HG03432 (cell line): ENCODE measurements around the gene CRACR2B.

ENCODE experiments used
- ATAC-seq: cut with Tn5 transposase; IDR thresholded peaks from one replicate; pipeline ENCODE4 v1.9.1; 2021; ENCODE audit warnings: mild to moderate bottlenecking, moderate library complexity; ENCODE audit not compliant: unreplicated experiment

CRACR2B gene

GRCh38 chr11:837189-837989 is 9.7 kb downstream of the CRACR2B start:
- ATAC-seq, result no peak

DNA sequence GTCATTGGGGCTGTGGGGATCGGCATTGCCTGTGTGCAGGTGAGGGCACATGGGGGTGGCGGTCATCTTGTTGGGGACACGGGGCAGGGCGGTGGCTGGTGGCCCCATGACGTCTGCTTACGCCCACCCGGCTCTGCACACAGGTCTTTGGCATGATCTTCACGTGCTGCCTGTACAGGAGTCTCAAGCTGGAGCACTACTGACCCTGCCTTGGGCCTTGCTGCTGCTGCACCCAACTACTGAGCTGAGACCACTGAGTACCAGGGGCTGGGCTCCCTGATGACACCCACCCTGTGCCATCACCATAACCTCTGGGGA is 10.2 kb downstream of the CRACR2B start:
- ATAC-seq, result no peak

DNA sequence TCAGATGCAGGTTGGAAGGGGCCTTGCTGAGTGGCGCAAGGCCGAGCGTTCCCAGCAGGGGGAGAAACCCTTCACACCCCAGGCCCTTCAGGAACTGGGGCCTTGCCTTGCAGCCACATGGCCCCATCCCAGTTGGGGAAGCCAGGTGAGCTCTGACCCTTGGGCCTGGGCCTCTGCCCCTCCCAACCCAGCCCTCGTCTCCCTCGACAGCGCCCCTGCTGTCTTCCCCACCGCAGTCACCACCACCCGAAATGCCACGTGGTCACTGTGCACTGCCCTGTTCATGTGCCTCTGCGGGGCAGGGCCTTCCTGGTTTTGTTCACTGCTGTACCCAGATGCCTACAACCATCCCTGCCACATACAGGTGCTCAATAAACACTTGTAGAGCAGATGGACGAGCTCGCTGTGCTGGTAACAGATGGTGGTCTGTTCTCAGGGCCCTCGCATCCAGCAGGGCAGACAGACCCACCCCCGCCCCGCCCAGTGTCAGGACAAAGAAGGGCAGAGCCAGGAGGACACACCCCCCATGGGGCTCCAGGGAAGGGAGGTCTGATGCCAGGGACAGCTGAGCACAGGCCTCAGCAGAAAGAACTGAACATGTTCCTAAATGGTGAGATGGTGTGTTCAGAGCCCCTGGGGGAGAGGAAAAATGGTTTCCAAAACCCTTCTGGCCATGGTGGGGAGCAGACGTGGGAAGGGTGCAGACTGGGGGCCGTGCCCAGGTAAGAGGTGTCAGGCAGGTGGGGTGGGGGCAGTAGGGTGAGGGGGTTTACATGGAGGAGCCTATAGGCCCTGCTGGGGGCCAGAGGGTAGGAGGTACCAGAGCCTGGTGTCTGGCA is 10.9 kb downstream of the CRACR2B start:
- ATAC-seq, result no peak

- ATAC-seq, result no peak
Observed at GRCh38 chr11:839280-839623, 11.5 kb downstream of the CRACR2B start.

DNA sequence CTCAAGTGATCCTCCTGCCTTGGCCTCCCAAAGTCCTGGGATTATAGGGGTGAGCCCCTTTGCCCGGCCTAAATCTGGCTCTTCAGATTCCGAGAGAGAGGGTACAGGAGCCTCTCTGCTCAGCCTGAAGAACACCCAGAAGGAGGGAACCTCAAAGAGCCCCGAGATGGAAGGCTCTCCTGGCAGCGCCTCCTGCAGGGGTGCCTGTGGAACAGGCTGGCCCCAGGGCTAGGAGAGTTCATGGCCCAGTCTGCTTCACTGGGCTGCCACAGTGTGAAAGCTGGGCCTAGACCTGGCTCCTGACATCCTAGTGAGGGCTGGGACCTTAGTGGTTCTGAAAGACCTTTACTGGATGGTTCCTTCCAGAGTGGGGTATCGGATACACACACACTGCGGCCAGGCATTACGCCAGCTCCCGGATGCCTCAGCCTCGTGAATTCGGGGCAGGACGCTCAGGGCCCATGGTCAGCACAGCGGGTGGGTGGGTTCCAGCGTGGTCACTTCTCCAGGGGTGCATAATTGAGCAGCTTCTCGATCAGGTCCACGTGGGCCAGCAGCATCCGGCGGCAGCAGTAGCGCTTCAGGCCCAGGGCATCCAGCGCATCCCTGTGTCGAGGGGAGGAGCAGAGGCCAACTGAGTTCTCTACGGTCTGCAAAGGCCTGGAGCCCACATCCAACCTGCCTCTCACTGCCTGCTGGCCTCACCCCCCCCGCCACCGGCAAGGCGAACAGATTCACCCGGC is 12.3 kb downstream of the CRACR2B start:
- ATAC-seq, result no peak

DNA sequence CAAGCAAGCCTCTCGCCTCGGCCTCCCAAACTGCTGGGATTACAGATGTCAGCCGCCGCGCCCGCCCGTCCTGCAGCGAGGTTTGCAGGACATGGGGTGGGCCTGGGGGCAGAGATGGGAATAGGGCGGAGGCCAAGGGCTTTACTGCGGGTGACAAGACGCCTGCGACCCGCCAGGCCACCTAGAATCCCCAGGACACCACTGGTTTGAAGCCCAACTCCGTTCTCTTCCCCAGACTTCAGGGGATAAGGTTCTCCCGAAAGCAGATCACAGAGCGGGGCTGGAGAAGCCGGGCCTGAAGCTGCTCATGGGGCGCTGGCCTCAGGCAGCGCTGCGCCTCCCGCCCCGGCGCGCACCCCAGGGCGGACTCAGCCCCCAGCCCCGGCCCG is 14.3 kb downstream of the CRACR2B start:
- peak; percentile 21 for ATAC-seq

GRCh38 chr11:842370-843002 is 14.8 kb downstream of the CRACR2B start, which contains the start of the genes POLR2L and TSPAN4:
Gene POLR2L, minus strand, starts transcription at chr11:842529. Its CDS starts 21 bp downstream, at chr11:842508.
Gene TSPAN4, plus strand, starts transcription at chr11:842852. Its CDS starts 7,453 bp downstream, at chr11:850305.
- ATAC-seq, result peak; percentile 71

- ATAC-seq, result peak; percentile 4
Observed at GRCh38 chr11:843086-843734, 15.5 kb downstream of the CRACR2B start.

DNA sequence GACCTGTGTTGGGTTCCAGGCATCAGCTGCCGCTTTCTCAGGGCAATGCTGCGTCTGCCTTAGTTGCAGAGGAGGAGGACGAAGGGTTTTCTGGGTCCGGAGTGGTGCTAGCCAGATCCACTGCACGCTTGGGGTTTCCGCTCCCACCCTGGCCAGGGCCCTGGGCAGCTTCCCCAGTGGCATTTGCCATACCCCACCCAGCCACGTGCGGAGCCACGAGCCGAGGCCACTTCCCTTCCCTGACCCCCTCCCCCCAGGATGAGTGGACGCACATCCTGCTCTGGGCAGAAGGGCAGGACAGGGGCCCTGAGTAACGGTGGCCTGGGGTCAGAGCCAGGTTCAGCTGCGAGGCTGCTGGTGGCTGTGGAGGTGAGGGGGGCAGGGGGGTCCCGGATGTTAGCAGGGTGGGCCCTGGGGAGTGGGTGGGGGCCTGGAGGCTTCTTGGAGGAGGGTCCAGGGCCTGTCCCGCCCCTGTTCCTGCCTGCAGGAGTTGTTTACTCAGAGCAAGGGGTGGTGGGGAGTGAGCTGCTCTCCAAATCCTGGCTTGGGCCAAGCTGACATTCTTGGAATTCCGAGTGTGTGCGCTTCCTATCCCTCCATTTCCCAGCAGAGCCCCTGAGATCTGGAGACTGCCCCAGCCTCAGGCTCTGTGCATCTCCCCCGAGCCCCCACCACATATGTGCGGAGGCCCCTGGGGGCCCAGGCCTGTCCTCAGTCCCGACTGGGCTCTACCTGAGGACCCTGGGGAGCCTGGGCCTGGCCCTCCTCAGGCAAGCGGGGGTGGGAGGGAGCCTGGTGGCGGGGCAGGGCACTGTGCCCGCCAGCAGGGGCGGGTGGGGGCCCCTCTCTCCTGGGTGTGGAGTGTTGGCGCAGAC is 16.3 kb downstream of the CRACR2B start:
- ATAC-seq, result no peak

GRCh38 chr11:844693-845644 is 17.2 kb downstream of the CRACR2B start:
- no peak for ATAC-seq

DNA sequence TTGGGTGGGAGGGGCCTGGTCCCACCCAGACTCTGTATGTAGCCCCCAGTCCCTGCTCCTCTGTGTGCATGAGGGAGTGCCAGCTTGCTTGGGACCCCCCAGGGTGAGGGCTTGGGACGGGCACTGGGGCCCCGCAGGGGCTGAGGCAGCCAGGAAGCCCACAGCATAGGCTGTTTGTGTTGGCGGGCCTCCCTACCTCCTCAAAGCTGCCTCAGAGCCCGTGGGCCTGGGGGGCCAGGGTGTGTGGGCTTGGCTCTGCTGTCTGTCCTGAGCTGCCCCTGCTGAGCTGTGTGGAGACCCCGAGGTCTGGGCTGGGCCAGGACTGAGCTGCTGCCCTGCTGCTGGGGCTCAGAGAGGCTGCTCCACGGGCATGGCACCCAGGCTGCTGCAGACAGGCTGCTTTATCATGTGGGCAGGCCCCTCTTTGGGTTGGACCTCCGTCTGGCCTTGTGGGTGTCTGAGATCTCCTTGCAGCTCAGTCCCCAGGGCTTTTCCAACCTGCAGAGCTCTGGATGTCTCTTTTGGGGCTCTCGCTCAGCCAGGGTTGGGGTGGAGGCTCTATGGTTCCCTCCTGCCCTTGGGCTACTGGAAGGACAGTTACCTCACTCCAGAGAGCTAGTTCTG is 18.3 kb downstream of the CRACR2B start:
- no peak for ATAC-seq

DNA sequence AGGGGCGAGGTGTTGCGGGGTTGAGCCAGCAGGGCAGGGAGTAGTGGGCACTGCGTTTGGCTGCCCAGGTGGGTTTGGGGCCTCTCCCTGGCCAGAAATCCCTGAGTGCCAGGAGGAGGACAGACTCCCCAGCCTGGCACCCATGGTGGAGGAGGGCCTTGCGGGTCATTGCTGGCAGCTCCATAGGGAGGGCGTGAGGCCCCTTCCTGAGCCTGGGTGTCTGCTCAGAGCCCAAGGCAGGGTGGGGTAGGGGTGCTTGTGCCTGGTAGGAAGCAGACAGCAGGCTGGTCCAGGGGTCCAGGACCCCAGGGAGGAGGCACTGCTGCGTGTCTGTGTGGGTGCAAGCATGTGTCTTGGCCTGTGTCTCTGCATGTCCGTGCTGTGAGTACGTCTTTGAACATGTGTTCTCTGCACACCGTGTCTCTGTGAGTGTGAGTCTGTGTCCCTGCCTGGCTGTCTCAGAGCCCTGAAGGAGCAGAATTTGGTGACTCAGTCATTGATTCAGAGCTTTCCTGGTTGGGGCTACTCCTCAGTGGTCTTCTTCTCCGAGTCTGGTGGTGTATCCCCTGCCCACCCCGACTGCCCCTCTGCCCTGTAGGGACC is 18.9 kb downstream of the CRACR2B start:
- ATAC-seq, result no peak

DNA sequence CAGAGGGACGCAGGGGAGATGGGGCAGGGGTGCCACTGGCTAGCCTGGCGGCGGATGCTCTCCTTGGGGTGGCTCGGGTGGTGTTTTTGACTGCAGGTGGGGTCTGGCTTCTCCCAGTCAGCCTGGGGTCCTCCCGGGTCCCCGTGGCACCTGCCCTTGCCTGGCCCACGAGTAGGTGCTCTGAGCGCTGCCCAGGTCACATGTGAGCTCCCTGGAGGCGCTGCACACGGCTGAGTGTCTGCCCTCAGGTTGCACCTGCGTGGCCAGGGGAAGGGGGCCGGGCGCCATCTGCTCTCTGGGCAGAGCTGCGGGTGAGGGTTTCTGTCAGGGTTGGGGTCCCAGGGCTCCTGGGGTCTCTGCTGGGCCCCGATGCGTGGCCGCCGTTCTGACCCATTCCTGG is 20.2 kb downstream of the CRACR2B start:
- no peak for ATAC-seq

DNA sequence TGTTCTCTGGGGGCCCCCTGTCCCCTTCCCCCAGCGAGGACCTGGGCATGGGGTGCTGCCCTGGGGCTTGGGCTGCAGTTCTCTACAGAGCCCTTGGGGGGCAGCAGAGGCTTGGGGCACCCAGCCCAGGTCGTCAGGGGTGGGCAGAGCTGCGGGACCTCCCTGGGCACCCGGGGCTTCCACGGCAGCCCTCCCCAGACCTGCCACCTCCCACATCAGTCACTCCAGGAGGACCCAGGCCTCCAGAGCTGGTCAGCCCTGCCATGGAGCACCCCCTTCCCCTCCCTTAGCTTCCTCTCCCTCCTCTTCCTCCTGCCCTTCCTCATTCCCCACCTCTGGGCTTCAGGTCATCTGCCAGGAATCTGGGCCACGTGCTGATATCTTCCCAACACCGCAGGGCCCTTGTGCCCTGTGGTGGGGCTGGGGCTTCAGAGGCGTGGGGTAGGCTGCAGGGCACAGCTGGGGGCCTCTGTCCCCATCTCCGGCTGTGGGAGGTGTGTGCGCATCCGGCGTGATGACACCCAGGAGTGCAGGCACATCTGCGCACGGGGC is 20.7 kb downstream of the CRACR2B start:
- no peak for ATAC-seq

GRCh38 chr11:849104-849824 is 21.5 kb downstream of the CRACR2B start:
- no peak for ATAC-seq

- no peak for ATAC-seq
Observed at GRCh38 chr11:849951-850774, 22.4 kb downstream of the CRACR2B start.
